Epithelial cell of proximal tubule (primary cell): Measurements from ENCODE around the gene HNRNPA1L2. TPM values are rescaled to one million over a fixed set of nuclear protein-coding genes. Genes with fewer than 3 reads are reported as not detected.
"Not testable (repeated sequence)": the region's sequence is repeated elsewhere in the genome, so short reads cannot be mapped to it uniquely, and the experiment has no call there.

Experiments
- DNase-seq: peaks from one replicate; pipeline ENCODE4 v3.0.0-alpha.2; 2011; ENCODE audit warnings: low read depth
- H3K4me3 ChIP-seq: 2 replicates; pipeline ENCODE4 v1.5.1; 2011; ENCODE audit warnings: low read depth, mild to moderate bottlenecking, low read length
- CTCF ChIP-seq: conservative IDR thresholded peaks from 2 replicates; pipeline ENCODE4 v1.5.1; 2012; ENCODE audit warnings: low read depth, mild to moderate bottlenecking, low read length
- total RNA-seq: library from RNA; depleted of rRNA; stranded (reverse); fragments of >200 nt; gene quantifications from 2 replicates; pipeline ENCODE4 v1.2.3, GENCODE V29; 2015

HNRNPA1L2 gene
- 6.1 and 7.5 TPM in 2 replicates for total RNA-seq

DNA sequence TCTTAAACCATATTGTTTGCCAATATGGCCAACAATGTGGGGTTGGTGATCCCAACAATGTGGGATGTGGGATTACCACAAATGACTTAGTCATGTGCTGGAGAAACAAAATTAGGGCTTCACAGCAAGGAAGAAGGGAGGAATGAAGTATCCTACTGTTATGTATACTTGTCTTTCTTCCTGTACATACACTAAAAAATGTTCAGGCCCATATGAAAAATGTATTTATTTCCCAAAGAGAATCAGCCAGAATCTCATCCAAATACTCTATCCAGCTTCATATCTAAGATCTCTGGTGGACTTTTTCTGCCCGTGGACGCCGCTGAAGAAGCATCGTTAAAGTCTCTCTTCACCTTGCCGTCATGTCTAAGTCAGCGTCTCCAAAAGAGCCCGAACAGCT, at the start of gene HNRNPA1L2:
TSS of gene HNRNPA1L2 (plus strand) at position 301 of the 400 bp plus-strand sequence. CDS start at position 363, 62 bp downstream.
- no peak within 1 kb of the TSS for H3K4me3 ChIP-seq
- DNase-seq, result no peak
- no peak for TF ChIP-seq CTCF

DNA sequence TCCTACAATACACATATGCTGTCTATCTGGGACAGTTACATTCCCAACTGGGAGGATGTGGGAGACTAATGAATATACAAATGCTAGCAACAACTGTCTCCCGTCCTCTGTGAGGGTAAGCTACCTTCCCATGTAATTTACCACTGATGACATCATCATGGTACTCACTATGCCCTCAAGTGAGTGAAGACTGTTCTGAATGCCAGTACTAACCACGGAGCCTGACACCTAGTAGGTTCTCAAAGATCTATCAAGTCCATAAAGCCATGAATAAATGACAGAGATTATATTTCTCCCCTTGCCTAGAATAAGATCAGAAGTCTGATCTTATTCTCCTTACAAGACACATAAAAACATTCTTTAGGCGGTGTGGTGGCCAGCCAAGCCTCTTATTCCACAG, 49.1 kb upstream of the HNRNPA1L2 start:
- DNase-seq, H3K4me3 ChIP-seq: not testable (repeated sequence)

DNA sequence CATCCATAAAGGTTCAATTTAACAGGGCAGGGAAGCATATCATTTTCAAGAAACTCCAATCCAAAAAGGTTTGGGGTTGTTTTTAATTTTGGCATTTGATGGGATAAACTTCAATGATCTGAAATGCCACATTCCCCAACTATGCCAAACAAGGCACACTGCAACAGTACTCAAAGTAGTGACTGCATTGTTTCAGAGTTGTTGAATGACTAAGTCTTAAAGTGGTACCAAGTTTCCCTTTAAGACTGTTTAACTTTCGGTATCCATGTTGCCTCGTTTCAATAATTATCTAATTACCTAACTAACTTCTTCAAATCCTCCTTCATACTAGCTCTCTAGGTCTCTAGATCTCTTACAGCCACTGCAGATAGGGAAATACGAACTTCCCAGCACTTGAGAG, 48.4 kb upstream of the HNRNPA1L2 start:
- not testable (repeated sequence) for H3K4me3 ChIP-seq, DNase-seq

DNA sequence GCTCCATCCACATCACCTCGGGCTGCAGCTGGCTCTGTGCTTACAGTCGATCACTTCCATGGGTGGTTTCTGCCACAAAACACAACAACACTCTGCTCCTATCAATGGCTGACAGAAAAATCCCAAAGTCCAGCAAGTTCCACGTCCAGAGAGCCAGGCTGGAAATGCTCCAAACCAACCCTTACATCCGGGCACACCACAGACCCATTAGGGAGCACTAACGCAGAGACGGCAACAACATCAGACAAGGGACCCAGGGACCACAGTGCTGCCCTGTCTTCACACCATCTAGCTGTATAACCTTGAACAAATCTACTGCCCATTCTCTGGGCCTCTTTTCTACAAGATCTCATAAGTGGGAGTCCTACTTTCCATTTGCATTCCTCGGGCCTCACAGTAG, 47.9 kb upstream of the HNRNPA1L2 start:
- H3K4me3 ChIP-seq, DNase-seq: not testable (repeated sequence)

DNA sequence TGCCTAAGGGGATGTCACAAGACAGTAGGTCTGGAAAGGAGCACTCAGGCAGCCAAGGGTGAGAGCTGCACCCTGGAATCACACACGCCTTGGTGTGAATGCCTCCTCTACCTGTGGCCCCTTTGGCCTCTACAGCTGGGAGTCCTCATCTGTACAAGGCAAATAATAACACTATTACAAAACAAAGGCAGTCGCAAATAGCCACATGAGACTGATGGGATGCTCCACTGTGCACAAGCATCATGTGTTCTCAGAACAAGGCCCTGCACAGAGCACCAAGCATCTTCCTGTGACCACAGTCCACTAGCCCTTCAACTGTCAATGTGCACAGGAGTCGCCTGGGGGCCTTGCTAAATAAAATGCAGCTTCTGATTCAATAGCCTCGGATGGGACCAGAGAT, 44.6 kb upstream of the HNRNPA1L2 start:
- no peak overlapping the region for H3K4me3 ChIP-seq
- no peak for DNase-seq
- no peak for TF ChIP-seq CTCF

- no peak for DNase-seq
- no peak for TF ChIP-seq CTCF
- peak overlapping the region; percentile 80 for H3K4me3 ChIP-seq
Observed at GRCh38 chr13:52599037-52599847, 43.0 kb upstream of the HNRNPA1L2 start.

GRCh38 chr13:52599848-52600603, 42.2 kb upstream of the HNRNPA1L2 start:
- DNase-seq, result no peak
- H3K4me3 ChIP-seq, result peak overlapping the region; percentile 80
- no peak for TF ChIP-seq CTCF

GRCh38 chr13:52600666-52601065, 41.6 kb upstream of the HNRNPA1L2 start:
- TF ChIP-seq CTCF, result no peak
- DNase-seq, result no peak
- peak overlapping the region; percentile 80 for H3K4me3 ChIP-seq

DNA sequence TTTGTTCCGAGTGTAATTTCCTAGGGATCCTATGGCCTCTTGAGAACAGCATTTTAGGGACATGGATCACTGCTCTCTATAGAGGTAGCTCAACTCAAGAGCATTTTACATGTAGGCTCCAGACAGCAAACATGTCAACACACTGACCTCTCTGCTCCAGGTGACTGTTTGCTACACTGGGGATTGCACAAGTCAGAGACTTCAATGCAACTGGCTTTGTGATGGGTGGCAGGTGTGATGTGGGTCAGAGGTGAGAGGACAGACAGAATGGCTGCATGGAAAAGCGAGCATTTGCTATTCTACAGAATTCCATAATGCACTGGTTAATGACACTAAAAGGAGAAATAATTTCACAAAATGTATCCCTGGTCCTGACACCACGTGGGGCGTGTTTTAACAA, 38.9 kb upstream of the HNRNPA1L2 start:
- not testable (repeated sequence) for H3K4me3 ChIP-seq, DNase-seq

- not testable (repeated sequence) for DNase-seq
Observed at GRCh38 chr13:52606126-52606525, 36.1 kb upstream of the HNRNPA1L2 start.

DNA sequence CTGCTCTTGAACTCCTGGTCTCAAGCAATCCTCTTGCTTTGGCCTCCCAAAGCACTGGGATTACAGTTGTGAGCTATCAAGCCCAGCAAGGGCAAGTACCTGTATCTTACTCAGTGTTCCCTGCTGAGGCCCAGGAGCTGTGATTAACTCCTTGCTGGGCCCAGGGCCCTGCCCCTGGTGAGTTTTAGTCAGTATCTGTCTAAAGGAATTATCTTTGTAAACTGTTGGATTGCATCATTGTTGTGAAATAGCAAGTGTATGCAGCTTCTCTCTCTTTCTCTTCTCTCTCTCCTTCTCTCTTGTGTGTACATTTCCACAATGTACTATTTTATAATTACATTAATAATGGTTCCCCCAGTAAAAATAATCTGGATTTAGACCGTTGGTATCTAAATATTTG, 35.4 kb upstream of the HNRNPA1L2 start:
- not testable (repeated sequence) for H3K4me3 ChIP-seq, DNase-seq

More at GRCh38 chr13:52606126-52606525, 36.1 kb upstream of the HNRNPA1L2 start:
- not testable (repeated sequence) for H3K4me3 ChIP-seq

DNA sequence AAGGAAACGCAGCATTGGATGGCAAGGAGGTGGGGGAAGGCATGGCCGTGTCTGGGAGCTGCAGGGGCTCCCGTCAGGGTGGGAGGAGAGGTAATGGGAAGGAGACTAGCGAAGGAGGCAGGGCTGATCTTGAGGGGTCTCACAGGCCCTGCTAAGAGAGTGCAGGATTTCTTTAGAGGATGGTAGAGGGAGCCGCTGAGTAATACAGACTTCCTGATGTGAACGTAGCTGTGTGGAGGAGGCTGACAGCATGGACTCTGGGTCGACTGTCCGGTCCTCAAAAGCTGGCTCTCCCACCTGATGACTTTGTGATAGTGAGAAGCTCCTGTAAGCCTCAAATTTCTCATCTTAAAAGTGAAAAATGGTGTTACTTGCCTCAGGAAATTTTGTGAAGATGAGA, 34.0 kb upstream of the HNRNPA1L2 start:
- not testable (repeated sequence) for H3K4me3 ChIP-seq, DNase-seq
